Subcutaneous adipose tissue (tissue), 4 donors: Measurements from ENCODE around the gene DICER1. TPM values are rescaled to one million over a fixed set of nuclear protein-coding genes. Genes with fewer than 3 reads are reported as not detected.

ENCODE experiments used
- CTCF ChIP-seq: fragments of 450-650 bp; IDR thresholded peaks from one replicate; pipeline ENCODE4 v1.5.1; 2016; ENCODE audit warnings: low read depth, mild to moderate bottlenecking, control low read depth, antibody characterized with exemption, moderate library complexity
- total RNA-seq, 4 donors: library from RNA; depleted of rRNA; stranded (reverse); fragments of >200 nt; gene quantifications; one replicate each; pipeline ENCODE4 v1.1.0, GENCODE V29; 2016

Gene DICER1
- total RNA-seq, 4 donors from 2014 or later, result 76.2 to 137 (median 99.0) TPM

- TF ChIP-seq CTCF, result no peak
Observed at GRCh38 chr14:95046711-95047681, 110.3 kb downstream of the DICER1 start.

GRCh38 chr14:95045836-95046430 is 111.4 kb downstream of the DICER1 start:
- no peak for TF ChIP-seq CTCF

GRCh38 chr14:95045106-95045701 is 112.1 kb downstream of the DICER1 start:
- TF ChIP-seq CTCF, result no peak

- no peak for TF ChIP-seq CTCF
Observed at GRCh38 chr14:95044463-95045105, 112.7 kb downstream of the DICER1 start.

- no peak for TF ChIP-seq CTCF
Observed at GRCh38 chr14:95043732-95044462, 113.4 kb downstream of the DICER1 start.

- TF ChIP-seq CTCF, result no peak
Observed at GRCh38 chr14:95043314-95043713, 114.0 kb downstream of the DICER1 start.
